Fibroblast of villous mesenchyme (primary cell): ENCODE measurements around the gene RTP5. TPM values are rescaled to one million over a fixed set of nuclear protein-coding genes. Genes with fewer than 3 reads are reported as not detected.
A peak's percentile ranks its signal among the peaks of the same experiment; 100 is the strongest.

ENCODE experiments used
- DNase-seq: peaks from one replicate; pipeline ENCODE4 v3.0.0-alpha.2; 2010; ENCODE audit warnings: low read depth
- H3K4me3 ChIP-seq: 2 replicates; pipeline ENCODE4 v1.5.1; 2011; ENCODE audit warnings: low read depth, mild to moderate bottlenecking, low read length
- CTCF ChIP-seq: IDR thresholded peaks from 2 replicates; pipeline ENCODE4 v1.5.1; 2012; ENCODE audit warnings: low read depth, mild to moderate bottlenecking, low read length; ENCODE audit not compliant: insufficient read depth
- total RNA-seq: library from RNA; depleted of rRNA; stranded (reverse); fragments of >200 nt; gene quantifications from 2 replicates; pipeline ENCODE4 v1.2.3, GENCODE V29; 2012

The RTP5 gene
- total RNA-seq, 1 donor = not detected

GRCh38 chr2:241860184-241861078, 9.1 kb upstream of the RTP5 start:
- no peak for DNase-seq
- no peak overlapping the region for H3K4me3 ChIP-seq
- no peak for TF ChIP-seq CTCF

- TF ChIP-seq CTCF = no peak
These were observed 8.3 kb upstream of the RTP5 start for GRCh38 chr2:241861264-241861663.

GRCh38 chr2:241862093-241862492, 7.4 kb upstream of the RTP5 start:
- TF ChIP-seq CTCF = no peak
- no peak overlapping the region for H3K4me3 ChIP-seq
- DNase-seq = no peak

More at GRCh38 chr2:241861264-241861663, 8.3 kb upstream of the RTP5 start:
- no peak overlapping the region for H3K4me3 ChIP-seq
- no peak for DNase-seq

GRCh38 chr2:241862775-241863535, 6.6 kb upstream of the RTP5 start:
- no peak for DNase-seq
- no peak overlapping the region for H3K4me3 ChIP-seq
- TF ChIP-seq CTCF = no peak

- peak; percentile 53 for DNase-seq
- TF ChIP-seq CTCF = no peak
- H3K4me3 ChIP-seq = no peak overlapping the region
These were observed 6.0 kb upstream of the RTP5 start for GRCh38 chr2:241863536-241863954.

GRCh38 chr2:241864168-241864849, 5.2 kb upstream of the RTP5 start:
- TF ChIP-seq CTCF = no peak
- H3K4me3 ChIP-seq = no peak overlapping the region
- no peak for DNase-seq
